ENCODE data around the gene PSMB8.
A peak's percentile ranks its signal among the peaks of the same experiment; 100 is the strongest.

Gene PSMB8

GRCh38 chr6:32819729-32820128 lies 24.1 kb downstream of the PSMB8 start:
- H3K9me3 ChIP-seq (ENCODE audit: insufficient read depth, low read depth, low read length) = no peaks in the 10 kb centered on the region
- no peak overlapping the region for H2AK5ac ChIP-seq (ENCODE audit: low read length)
- no peak overlapping the region for H3K4me2 ChIP-seq (ENCODE audit: low read length)
- no peak overlapping the region for H3K14ac ChIP-seq (ENCODE audit: low read length)
- H2BK12ac ChIP-seq (ENCODE audit: low read length) = no peak overlapping the region
- no peak overlapping the region for H3K27ac ChIP-seq (ENCODE audit: low read depth, low read length)
- peak; percentile 87 to 91 for DNase-seq
- H3K4me1 ChIP-seq (ENCODE audit: control insufficient read depth in 1 of 2, insufficient read depth in 2 of 2, low read length in 2 of 2) = peaks cover 13 to 15% of the 10 kb centered on the region in 2 experiments
- peaks cover 3% of the 10 kb centered on the region for H3K79me1 ChIP-seq (ENCODE audit: low read length)
- no peaks in the 10 kb centered on the region for H3K27me3 ChIP-seq (ENCODE audit: insufficient read depth, low read length)
- H4K8ac ChIP-seq (ENCODE audit: low read depth, low read length) = no peak overlapping the region
- no peak overlapping the region for H4K12ac ChIP-seq (ENCODE audit: low read depth, low read length)
- H2BK120ac ChIP-seq (ENCODE audit: insufficient read depth, low read length, poor library complexity) = no peak overlapping the region
- no peaks in the 10 kb centered on the region for H3K36me3 ChIP-seq (ENCODE audit: control insufficient read depth in 1 of 2, insufficient read depth in 2 of 2, low read length in 2 of 2)
- no peak overlapping the region for H3K23ac ChIP-seq (ENCODE audit: low read length)
- no peak overlapping the region for H3K4me3 ChIP-seq (ENCODE audit: low read depth, low read length)
- H4K91ac ChIP-seq (ENCODE audit: low read depth, low read length) = no peak overlapping the region
- no peaks in the 10 kb centered on the region for H3K79me2 ChIP-seq (ENCODE audit: control insufficient read depth, insufficient read depth, low read length, poor library complexity)
- no peak overlapping the region for H3K18ac ChIP-seq (ENCODE audit: low read length)
- no peak overlapping the region for H2BK5ac ChIP-seq (ENCODE audit: low read depth, low read length, poor library complexity)
- no peak overlapping the region for H3K4ac ChIP-seq (ENCODE audit: low read depth, low read length)
- H3K9ac ChIP-seq (ENCODE audit: low read length) = no peak overlapping the region
- WGBS (ENCODE audit: extremely low coverage, insufficient coverage, insufficient read length) = no CpG with 5 or more reads among the region's 3 CpGs
- H2AFZ ChIP-seq (ENCODE audit: insufficient read depth, low read length, poor library complexity) = no peak overlapping the region

- no peak overlapping the region for H3K9ac ChIP-seq (ENCODE audit: low read length)
- WGBS (ENCODE audit: extremely low coverage, insufficient coverage, insufficient read length) = no CpG with 5 or more reads among the region's 2 CpGs
Measured at GRCh38 chr6:32818867-32819266, 25.0 kb downstream of the PSMB8 start.

GRCh38 chr6:32816746-32817204 lies 27.1 kb downstream of the PSMB8 start, which contains the start of gene HLA-DOB:
HLA-DOB (minus strand) TSS chr6:32817002; CDS start chr6:32816951, 51 bp downstream.
- Histone ChIP-seq H2BK12ac (ENCODE audit: low read length) (no peak within 1 kb of the TSS), H3K4me1 (ENCODE audit: control insufficient read depth in 1 of 2, insufficient read depth in 2 of 2, low read length in 2 of 2) (peaks cover 13 to 15% of the 10 kb centered on the region in 2 experiments), H3K23ac (ENCODE audit: low read length) (peak within 1 kb of the TSS; percentile 80), H3K36me3 (ENCODE audit: control insufficient read depth in 1 of 2, insufficient read depth in 2 of 2, low read length in 2 of 2) (no peaks in the 10 kb centered on the region), H2BK5ac (ENCODE audit: low read depth, low read length, poor library complexity) (no peak within 1 kb of the TSS), H4K8ac (ENCODE audit: low read depth, low read length) (no peak within 1 kb of the TSS), H3K79me2 (ENCODE audit: control insufficient read depth, insufficient read depth, low read length, poor library complexity) (no peaks in the 10 kb centered on the region), H4K91ac (ENCODE audit: low read depth, low read length) (peak within 1 kb of the TSS; percentile 55), H3K14ac (ENCODE audit: low read length) (no peak within 1 kb of the TSS), H3K4me3 (ENCODE audit: low read depth, low read length) (no peak within 1 kb of the TSS), H3K9me3 (ENCODE audit: insufficient read depth, low read depth, low read length) (no peaks in the 10 kb centered on the region), H3K79me1 (ENCODE audit: low read length) (peaks cover 3% of the 10 kb centered on the region), H3K4ac (ENCODE audit: low read depth, low read length) (no peak within 1 kb of the TSS), H3K27ac (ENCODE audit: low read depth, low read length) (peak within 1 kb of the TSS; percentile 40), H2AFZ (ENCODE audit: insufficient read depth, low read length, poor library complexity) (no peak within 1 kb of the TSS), H2AK5ac (ENCODE audit: low read length) (no peak within 1 kb of the TSS), H3K9ac (ENCODE audit: low read length) (no peak within 1 kb of the TSS), H2BK120ac (ENCODE audit: insufficient read depth, low read length, poor library complexity) (peak within 1 kb of the TSS; percentile 41), H3K4me2 (ENCODE audit: low read length) (peak within 1 kb of the TSS; percentile 29), H3K18ac (ENCODE audit: low read length) (no peak within 1 kb of the TSS), H3K27me3 (ENCODE audit: insufficient read depth, low read length) (no peaks in the 10 kb centered on the region), H4K12ac (ENCODE audit: low read depth, low read length) (no peak within 1 kb of the TSS)
- no CpG with 5 or more reads among the region's 3 CpGs for WGBS (ENCODE audit: extremely low coverage, insufficient coverage, insufficient read length)
- DNase-seq = peak; percentile 85 to 94

More at GRCh38 chr6:32818867-32819266, 25.0 kb downstream of the PSMB8 start:
- Histone ChIP-seq H4K91ac (ENCODE audit: low read depth, low read length) (no peak overlapping the region), H2BK12ac (ENCODE audit: low read length) (no peak overlapping the region), H3K4me3 (ENCODE audit: low read depth, low read length) (no peak overlapping the region), H3K27me3 (ENCODE audit: insufficient read depth, low read length) (no peaks in the 10 kb centered on the region), H2AFZ (ENCODE audit: insufficient read depth, low read length, poor library complexity) (no peak overlapping the region), H3K79me2 (ENCODE audit: control insufficient read depth, insufficient read depth, low read length, poor library complexity) (no peaks in the 10 kb centered on the region), H3K14ac (ENCODE audit: low read length) (no peak overlapping the region), H2BK120ac (ENCODE audit: insufficient read depth, low read length, poor library complexity) (no peak overlapping the region), H3K23ac (ENCODE audit: low read length) (no peak overlapping the region), H3K4me2 (ENCODE audit: low read length) (no peak overlapping the region), H3K27ac (ENCODE audit: low read depth, low read length) (no peak overlapping the region), H3K79me1 (ENCODE audit: low read length) (peaks cover 3% of the 10 kb centered on the region), H2AK5ac (ENCODE audit: low read length) (no peak overlapping the region), H4K8ac (ENCODE audit: low read depth, low read length) (no peak overlapping the region), H4K12ac (ENCODE audit: low read depth, low read length) (no peak overlapping the region), H3K36me3 (ENCODE audit: control insufficient read depth in 1 of 2, insufficient read depth in 2 of 2, low read length in 2 of 2) (no peaks in the 10 kb centered on the region), H3K4ac (ENCODE audit: low read depth, low read length) (no peak overlapping the region), H3K4me1 (ENCODE audit: control insufficient read depth in 1 of 2, insufficient read depth in 2 of 2, low read length in 2 of 2) (peaks cover 13 to 15% of the 10 kb centered on the region in 2 experiments), H2BK5ac (ENCODE audit: low read depth, low read length, poor library complexity) (no peak overlapping the region), H3K18ac (ENCODE audit: low read length) (no peak overlapping the region), H3K9me3 (ENCODE audit: insufficient read depth, low read depth, low read length) (no peaks in the 10 kb centered on the region)
- no peak for DNase-seq

GRCh38 chr6:32815996-32816395 lies 27.9 kb downstream of the PSMB8 start:
- H3K23ac ChIP-seq (ENCODE audit: low read length) = no peak overlapping the region
- peaks cover 13 to 15% of the 10 kb centered on the region in 2 experiments for H3K4me1 ChIP-seq (ENCODE audit: control insufficient read depth in 1 of 2, insufficient read depth in 2 of 2, low read length in 2 of 2)
- no peak overlapping the region for H4K8ac ChIP-seq (ENCODE audit: low read depth, low read length)
- H3K9ac ChIP-seq (ENCODE audit: low read length) = no peak overlapping the region
- no peak overlapping the region for H4K12ac ChIP-seq (ENCODE audit: low read depth, low read length)
- no CpG with 5 or more reads among the region's 2 CpGs for WGBS (ENCODE audit: extremely low coverage, insufficient coverage, insufficient read length)
- no peaks in the 10 kb centered on the region for H3K9me3 ChIP-seq (ENCODE audit: insufficient read depth, low read depth, low read length)
- no peak overlapping the region for H3K14ac ChIP-seq (ENCODE audit: low read length)
- no peak overlapping the region for H2AK5ac ChIP-seq (ENCODE audit: low read length)
- H4K91ac ChIP-seq (ENCODE audit: low read depth, low read length) = no peak overlapping the region
- no peak overlapping the region for H2BK12ac ChIP-seq (ENCODE audit: low read length)
- no peaks in the 10 kb centered on the region for H3K36me3 ChIP-seq (ENCODE audit: control insufficient read depth in 1 of 2, insufficient read depth in 2 of 2, low read length in 2 of 2)
- H3K27ac ChIP-seq (ENCODE audit: low read depth, low read length) = no peak overlapping the region
- H3K4me3 ChIP-seq (ENCODE audit: low read depth, low read length) = no peak overlapping the region
- no peak overlapping the region for H2BK5ac ChIP-seq (ENCODE audit: low read depth, low read length, poor library complexity)
- peaks cover 3% of the 10 kb centered on the region for H3K79me1 ChIP-seq (ENCODE audit: low read length)
- DNase-seq = no peak
- no peak overlapping the region for H3K18ac ChIP-seq (ENCODE audit: low read length)
- no peak overlapping the region for H2AFZ ChIP-seq (ENCODE audit: insufficient read depth, low read length, poor library complexity)
- H3K79me2 ChIP-seq (ENCODE audit: control insufficient read depth, insufficient read depth, low read length, poor library complexity) = no peaks in the 10 kb centered on the region
- no peak overlapping the region for H3K4ac ChIP-seq (ENCODE audit: low read depth, low read length)
- no peak overlapping the region for H2BK120ac ChIP-seq (ENCODE audit: insufficient read depth, low read length, poor library complexity)
- H3K4me2 ChIP-seq (ENCODE audit: low read length) = no peak overlapping the region
- no peaks in the 10 kb centered on the region for H3K27me3 ChIP-seq (ENCODE audit: insufficient read depth, low read length)
